Bronchial epithelial cell (primary cell): Measurements from ENCODE around the gene DGKD. TPM values are rescaled to one million over a fixed set of nuclear protein-coding genes. Genes with fewer than 3 reads are reported as not detected.
A peak's percentile ranks its signal among the peaks of the same experiment; 100 is the strongest.

Experiments
- DNase-seq: peaks from one replicate; pipeline ENCODE4 v3.0.0-alpha.2; 2010; ENCODE audit warnings: low read depth
- FAIRE-seq: peaks from 2 replicates; lab custom pipeline; 2011; peaks lifted over from hg19 to GRCh38; lab: Jason Lieb, UNC
- H3K27me3 ChIP-seq: 2 replicates; pipeline ENCODE4 v1.5.1; 2011; ENCODE audit warnings: low read length; ENCODE audit not compliant: control insufficient read depth, insufficient read depth
- H3K36me3 ChIP-seq: 2 replicates; pipeline ENCODE4 v1.5.1; 2011; ENCODE audit warnings: low read length; ENCODE audit not compliant: control insufficient read depth, insufficient read depth
- H3K4me3 ChIP-seq: 2 replicates; pipeline ENCODE4 v1.5.1; 2011; ENCODE audit warnings: mild to moderate bottlenecking, low read depth, low read length, control low read depth
- total RNA-seq: library from RNA; depleted of rRNA; stranded (reverse); fragments of >200 nt; gene quantifications from 2 replicates; pipeline ENCODE4 v1.2.1, GENCODE V29; 2014
- TF ChIP-seq, protein P1 (sequence below): IDR thresholded peaks from 2 replicates; pipeline ENCODE4 v1.5.1; 2011; ENCODE audit warnings: mild to moderate bottlenecking, moderate library complexity, low read length, control low read depth, inconsistent platforms; ENCODE audit not compliant: insufficient read depth, severe bottlenecking

DGKD gene
- total RNA-seq, 1 donor from 2014 or later = 14.5 TPM

DNA sequence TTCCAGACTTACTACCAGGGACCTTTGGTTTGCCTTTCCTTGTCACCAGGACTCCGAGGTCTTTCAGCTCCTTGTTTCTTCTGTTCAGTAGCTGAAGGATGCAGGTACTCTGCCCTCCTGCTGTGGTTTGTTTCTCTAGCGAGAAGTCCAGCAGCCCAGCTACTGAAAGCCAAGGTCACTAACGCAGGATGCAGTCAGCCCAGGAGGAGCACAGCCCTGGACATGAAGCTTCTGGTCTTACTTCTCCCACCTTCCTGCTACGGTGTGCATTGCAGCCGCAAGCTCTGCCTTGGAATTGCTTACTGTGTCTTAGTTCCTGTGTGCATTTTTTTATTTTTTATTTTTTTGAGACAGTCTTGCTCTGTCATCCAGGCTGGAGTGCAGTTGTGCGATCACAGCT is 62.4 kb downstream of the DGKD start:
- DNase-seq (no peak), FAIRE-seq (no peak)
- Histone ChIP-seq H3K4me3 (no peak overlapping the region), H3K36me3 (no peaks in the 10 kb centered on the region), H3K27me3 (no peaks in the 10 kb centered on the region)
- TF ChIP-seq, protein P1, sequence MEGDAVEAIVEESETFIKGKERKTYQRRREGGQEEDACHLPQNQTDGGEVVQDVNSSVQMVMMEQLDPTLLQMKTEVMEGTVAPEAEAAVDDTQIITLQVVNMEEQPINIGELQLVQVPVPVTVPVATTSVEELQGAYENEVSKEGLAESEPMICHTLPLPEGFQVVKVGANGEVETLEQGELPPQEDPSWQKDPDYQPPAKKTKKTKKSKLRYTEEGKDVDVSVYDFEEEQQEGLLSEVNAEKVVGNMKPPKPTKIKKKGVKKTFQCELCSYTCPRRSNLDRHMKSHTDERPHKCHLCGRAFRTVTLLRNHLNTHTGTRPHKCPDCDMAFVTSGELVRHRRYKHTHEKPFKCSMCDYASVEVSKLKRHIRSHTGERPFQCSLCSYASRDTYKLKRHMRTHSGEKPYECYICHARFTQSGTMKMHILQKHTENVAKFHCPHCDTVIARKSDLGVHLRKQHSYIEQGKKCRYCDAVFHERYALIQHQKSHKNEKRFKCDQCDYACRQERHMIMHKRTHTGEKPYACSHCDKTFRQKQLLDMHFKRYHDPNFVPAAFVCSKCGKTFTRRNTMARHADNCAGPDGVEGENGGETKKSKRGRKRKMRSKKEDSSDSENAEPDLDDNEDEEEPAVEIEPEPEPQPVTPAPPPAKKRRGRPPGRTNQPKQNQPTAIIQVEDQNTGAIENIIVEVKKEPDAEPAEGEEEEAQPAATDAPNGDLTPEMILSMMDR = no peak

DNA sequence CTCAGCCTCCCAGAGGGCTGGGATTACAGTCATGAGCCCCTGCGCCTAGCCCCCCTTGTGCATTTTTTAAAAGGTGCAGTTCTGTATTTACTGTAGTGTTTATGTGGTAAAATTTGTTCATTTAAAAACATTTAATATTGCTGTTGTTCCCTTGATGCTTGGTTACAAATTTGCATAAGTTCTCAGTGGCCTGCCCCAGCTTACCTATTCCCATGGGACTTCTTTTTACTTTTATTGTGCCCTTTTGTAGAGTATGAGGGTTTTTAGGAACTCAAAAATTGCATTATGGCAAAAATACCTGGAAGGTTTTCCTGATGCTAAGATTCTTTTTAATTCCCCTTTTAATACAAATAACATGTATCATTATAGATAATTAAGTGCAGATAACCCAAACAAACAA is 63.0 kb downstream of the DGKD start:
- DNase-seq (no peak), FAIRE-seq (no peak)
- Histone ChIP-seq H3K27me3 (no peaks in the 10 kb centered on the region), H3K4me3 (no peak overlapping the region), H3K36me3 (no peaks in the 10 kb centered on the region)
- TF ChIP-seq, protein P1 = no peak

DNA sequence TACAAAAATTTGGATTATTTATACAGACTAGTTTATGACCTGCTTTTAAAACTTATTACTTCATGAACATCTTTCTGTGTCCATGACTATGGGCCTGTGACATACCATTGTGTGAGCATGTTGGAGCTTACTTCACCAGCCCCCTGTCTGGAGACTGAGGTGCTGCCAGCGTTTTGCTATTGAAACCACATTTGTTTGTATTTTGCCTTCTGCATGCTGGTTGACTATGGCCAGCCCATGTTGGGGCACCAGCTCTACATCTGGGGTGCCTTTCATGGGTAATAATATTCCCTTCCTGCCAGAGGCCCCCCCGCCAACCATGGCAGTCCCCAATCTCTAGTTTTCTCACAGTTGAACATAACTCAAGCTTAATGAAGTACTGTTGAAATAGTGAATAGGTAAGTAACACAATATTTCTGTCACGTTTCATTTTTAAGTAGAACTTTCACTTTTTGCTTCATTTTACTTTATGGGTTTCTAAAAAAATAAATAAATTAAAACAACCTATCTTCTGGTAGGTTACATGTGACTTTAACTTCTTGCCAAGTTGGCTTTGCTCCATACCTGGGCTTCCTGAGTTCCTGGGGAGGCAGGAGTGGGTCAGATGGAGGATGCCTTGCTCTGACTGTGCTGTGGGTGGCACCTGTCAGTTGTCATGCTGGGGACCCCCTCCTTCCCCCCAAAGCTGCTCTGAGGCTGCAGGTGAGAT is 63.9 kb downstream of the DGKD start:
- TF ChIP-seq, protein P1 = no peak
- DNase-seq (no peak), FAIRE-seq (no peak)
- Histone ChIP-seq H3K36me3 (no peaks in the 10 kb centered on the region), H3K27me3 (no peaks in the 10 kb centered on the region), H3K4me3 (no peak overlapping the region)

DNA sequence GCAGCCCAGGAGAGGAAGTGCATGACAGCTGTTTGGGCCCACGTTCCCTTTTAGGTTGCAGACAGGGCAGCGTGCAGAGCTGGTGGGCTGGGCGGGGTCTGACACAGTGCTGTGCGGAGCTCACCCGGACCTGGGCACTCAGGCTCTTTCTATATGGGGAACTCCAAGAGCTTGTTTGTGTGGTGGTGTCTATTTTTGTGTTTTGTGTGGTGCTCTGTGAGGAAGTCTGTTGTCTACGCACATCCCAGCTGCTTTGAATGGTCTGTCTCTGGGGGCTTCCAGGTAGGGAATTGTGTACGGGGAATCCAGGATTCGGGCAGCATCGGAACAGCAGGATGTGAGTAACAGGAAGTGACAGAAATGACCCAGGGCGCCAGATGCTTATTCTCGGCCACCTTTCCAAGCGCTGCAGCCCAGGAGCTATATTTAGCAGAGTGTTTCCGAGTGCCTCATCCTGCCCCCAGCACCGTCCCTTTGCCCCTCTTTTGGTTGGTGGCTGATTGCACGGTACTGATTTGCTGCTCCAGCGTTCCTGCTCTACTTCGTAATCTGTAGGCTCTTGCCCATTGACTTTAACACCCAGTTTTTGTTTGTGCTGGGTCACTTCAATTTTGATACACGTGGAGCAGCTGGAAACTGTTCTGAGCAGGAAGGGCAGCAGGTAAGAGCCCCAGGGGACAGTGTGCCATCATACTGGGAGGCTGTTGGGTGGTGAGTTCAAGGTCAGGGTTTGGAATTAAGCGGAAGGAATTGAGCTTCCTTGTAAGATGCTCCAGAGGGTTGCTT is 64.7 kb downstream of the DGKD start:
- FAIRE-seq = no peak
- TF ChIP-seq, protein P1 = no peak

DNA sequence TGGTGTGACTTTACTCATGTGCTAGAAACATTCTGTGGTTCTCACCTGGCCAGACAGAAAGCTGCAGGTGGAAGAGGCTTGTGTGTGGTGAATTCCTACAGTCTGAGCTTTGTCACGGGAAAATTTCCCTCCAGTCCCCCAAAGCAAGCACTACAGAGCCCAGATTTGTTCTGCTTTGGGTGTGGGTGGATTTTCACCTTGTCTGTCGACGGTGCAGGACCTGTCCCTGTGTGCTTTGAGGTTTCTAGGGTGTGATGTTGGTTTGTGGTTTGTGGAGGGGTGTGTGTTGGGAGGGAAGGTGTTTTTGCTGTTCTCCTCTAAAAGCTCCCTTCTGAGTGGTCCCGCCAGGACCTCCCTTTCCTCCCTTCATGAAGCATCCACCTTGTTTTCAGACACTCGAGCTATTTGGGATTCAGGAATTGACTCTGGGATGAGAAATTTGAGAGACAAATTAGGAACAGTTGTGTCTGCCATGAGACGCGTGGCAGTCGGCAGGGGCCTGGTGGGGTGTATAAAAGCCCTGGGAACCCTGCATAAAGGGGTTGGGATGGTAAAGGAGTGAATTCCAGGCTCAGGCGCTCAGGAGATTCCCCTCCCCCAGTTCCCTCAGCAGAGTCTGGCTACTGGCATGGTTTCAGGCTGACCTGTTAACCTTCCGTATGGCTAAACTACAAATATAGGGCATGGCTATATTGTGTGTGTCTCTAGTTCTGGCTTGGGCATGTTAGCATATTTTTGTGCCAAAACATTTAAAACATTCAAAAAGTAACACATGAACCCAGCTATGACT is 65.5 kb downstream of the DGKD start:
- TF ChIP-seq, protein P1 = no peak
- Histone ChIP-seq H3K36me3 (no peaks in the 10 kb centered on the region), H3K27me3 (no peaks in the 10 kb centered on the region), H3K4me3 (no peak overlapping the region)
- no peak for DNase-seq
- no peak for FAIRE-seq

More for the DNA sequence above, 64.7 kb downstream of the DGKD start:
- no peak overlapping the region for H3K4me3 ChIP-seq
- no peaks in the 10 kb centered on the region for H3K27me3 ChIP-seq
- no peaks in the 10 kb centered on the region for H3K36me3 ChIP-seq
- peak; percentile 42 for DNase-seq
